Kidney (tissue), 14 donors: ENCODE measurements around the gene ZNRF3. TPM values are rescaled to one million over a fixed set of nuclear protein-coding genes. Genes with fewer than 3 reads are reported as not detected.

Experiments
- DNase-seq, 5 donors: peaks; one replicate each; pipeline ENCODE4 v3.0.0-alpha.2; 2013 to 2020
- FAIRE-seq: peaks from 2 replicates; lab custom pipeline; 2012; peaks lifted over from hg19 to GRCh38; lab: Jason Lieb, UNC
- H3K27ac ChIP-seq, 2 donors: one replicate each; pipeline ENCODE4 v1.7.0; 2013; ENCODE audit warnings: low read depth in 2 of 2, low read length in 2 of 2, inconsistent platforms in 1 of 2
- H3K27me3 ChIP-seq: one replicate; pipeline ENCODE4 v1.7.1; 2013; ENCODE audit warnings: low read length, inconsistent platforms; ENCODE audit not compliant: control insufficient read depth, insufficient read depth
- H3K36me3 ChIP-seq, 3 donors: one replicate each; pipeline versions ENCODE4 v1.7.0 to v1.7.1; 2013; ENCODE audit warnings: low read length in 3 of 3, control low read depth in 1 of 3, inconsistent platforms in 1 of 3; ENCODE audit not compliant: insufficient read depth in 3 of 3, control insufficient read depth in 2 of 3
- H3K4me1 ChIP-seq, 3 donors: one replicate each; pipeline versions ENCODE4 v1.7.0 to v1.7.1; 2013; ENCODE audit warnings: low read length in 3 of 3, inconsistent platforms in 1 of 3, low read depth in 1 of 3; ENCODE audit not compliant: control insufficient read depth in 2 of 3, insufficient read depth in 2 of 3
- H3K4me3 ChIP-seq, 3 donors: one replicate each; pipeline versions ENCODE4 v1.7.0 to v1.8.1; 2013; ENCODE audit warnings: low read length in 3 of 3, control low read depth in 1 of 3, inconsistent platforms in 1 of 3
- H3K9ac ChIP-seq, 3 donors: one replicate each; pipeline versions ENCODE4 v1.7.0 to v1.7.1; 2013; ENCODE audit warnings: low read length in 3 of 3, control low read depth in 1 of 3, inconsistent platforms in 1 of 3
- H3K9me3 ChIP-seq, 3 donors: one replicate each; pipeline versions ENCODE4 v1.7.0 to v1.7.1; 2013; ENCODE audit warnings: low read length in 3 of 3, control low read depth in 1 of 3, inconsistent platforms in 1 of 3; ENCODE audit not compliant: control insufficient read depth in 2 of 3, insufficient read depth in 1 of 3
- intact Hi-C: fragments of 100-400 bp; cut with DNase I; formaldehyde crosslinking; loops from one replicate; pipeline ENCODE4 v1.11.1; 2022
- polyA plus RNA-seq: library from polyadenylated mRNA; stranded (reverse); fragments of 350-450 nt; fragmentation: Illumina TruSeq; extraction: RNeasy Lipid Tissue Mini Kit (QIAGEN cat#74804); gene quantifications from one replicate; pipeline ENCODE4 v1.2.3, GENCODE V29; 2014; ENCODE audit warnings: low read depth, low replicate concordance; ENCODE audit not compliant: insufficient read depth
- total RNA-seq: library from RNA; stranded (reverse); fragmentation: NEBNext Ultra II Directional; extraction: Animal tissue kit (Norgen Biotek cat#: 25700); gene quantifications from one replicate; pipeline ENCODE4 v1.2.1, GENCODE V29; 2021
- TF ChIP-seq, protein P1 (sequence below): IDR thresholded peaks from 3 replicates; pipeline ENCODE4 v1.5.1; 2012; ENCODE audit warnings: mild to moderate bottlenecking, moderate library complexity, borderline replicate concordance; ENCODE audit not compliant: insufficient read depth; ENCODE audit errors: extremely low read depth
- donor health status: control.
- donor health status: control.
- donor health status: control.
- donor health status: control.
- donor health status: control.
- donor health status: DM: yes; HTN: yes; CAD: no.
- donor health status: Normal renal cell carcinoma (clear cell type).

The ZNRF3 gene
- total and polyA plus RNA-seq, 2 donors from 2014 or later, result 6.8 to 24.4 TPM

DNA sequence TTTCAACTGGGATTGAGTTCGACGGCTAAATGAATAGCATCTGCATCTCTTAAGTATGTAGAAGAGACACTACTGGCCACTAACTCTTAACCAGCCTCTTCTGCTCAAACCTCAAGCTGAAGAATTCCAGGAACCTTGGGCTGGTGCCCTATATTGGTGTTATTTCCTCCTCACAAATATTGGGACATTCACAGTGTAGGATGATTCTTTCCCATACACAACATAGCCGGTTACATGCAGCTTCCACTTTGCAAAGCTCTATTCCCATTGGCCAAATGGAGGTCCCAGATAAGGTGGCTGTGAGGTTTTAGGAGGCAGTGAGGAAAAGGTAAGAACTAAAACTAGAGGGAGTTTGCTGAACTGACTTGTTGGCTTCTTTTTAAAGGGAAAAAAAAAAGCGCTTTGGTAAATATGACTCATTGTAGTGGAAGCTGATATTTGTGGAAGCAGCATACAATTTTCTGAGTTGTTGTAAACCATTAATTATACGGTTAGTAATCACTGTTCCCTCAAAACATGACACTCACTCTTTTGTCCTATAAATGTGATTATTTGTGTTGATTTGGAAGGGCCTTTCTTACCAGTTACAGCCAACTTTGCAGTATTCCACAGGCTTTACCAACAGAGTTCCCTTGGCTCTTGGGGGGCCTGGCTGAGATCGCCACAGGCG, 160.7 kb downstream of the ZNRF3 start:
- no peaks in the 10 kb centered on the region for H3K27me3 ChIP-seq
- DNase-seq (no peak), FAIRE-seq (no peak)
- H3K4me3 ChIP-seq, result no peak overlapping the region
- peaks cover 4 to 46% (median 25%) of the 10 kb centered on the region in 3 donors for H3K36me3 ChIP-seq
- no peak overlapping the region for H3K27ac ChIP-seq
- TF ChIP-seq, protein P1, sequence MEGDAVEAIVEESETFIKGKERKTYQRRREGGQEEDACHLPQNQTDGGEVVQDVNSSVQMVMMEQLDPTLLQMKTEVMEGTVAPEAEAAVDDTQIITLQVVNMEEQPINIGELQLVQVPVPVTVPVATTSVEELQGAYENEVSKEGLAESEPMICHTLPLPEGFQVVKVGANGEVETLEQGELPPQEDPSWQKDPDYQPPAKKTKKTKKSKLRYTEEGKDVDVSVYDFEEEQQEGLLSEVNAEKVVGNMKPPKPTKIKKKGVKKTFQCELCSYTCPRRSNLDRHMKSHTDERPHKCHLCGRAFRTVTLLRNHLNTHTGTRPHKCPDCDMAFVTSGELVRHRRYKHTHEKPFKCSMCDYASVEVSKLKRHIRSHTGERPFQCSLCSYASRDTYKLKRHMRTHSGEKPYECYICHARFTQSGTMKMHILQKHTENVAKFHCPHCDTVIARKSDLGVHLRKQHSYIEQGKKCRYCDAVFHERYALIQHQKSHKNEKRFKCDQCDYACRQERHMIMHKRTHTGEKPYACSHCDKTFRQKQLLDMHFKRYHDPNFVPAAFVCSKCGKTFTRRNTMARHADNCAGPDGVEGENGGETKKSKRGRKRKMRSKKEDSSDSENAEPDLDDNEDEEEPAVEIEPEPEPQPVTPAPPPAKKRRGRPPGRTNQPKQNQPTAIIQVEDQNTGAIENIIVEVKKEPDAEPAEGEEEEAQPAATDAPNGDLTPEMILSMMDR, result no peak
- H3K4me1 ChIP-seq, result peaks cover 0 to 4% (median 3%) of the 10 kb centered on the region in 3 donors
- H3K9me3 ChIP-seq, result no peaks in the 10 kb centered on the region
- H3K9ac ChIP-seq, result no peak overlapping the region
- intact Hi-C loops, result loop anchor here (5.0 kb wide), 1 partner anchor 187 kb away; no protein-coding TSS in a partner anchor

- FAIRE-seq (no peak), DNase-seq (no peak)
- H3K27ac ChIP-seq, result no peak overlapping the region
- peaks cover 4 to 48% (median 25%) of the 10 kb centered on the region in 3 donors for H3K36me3 ChIP-seq
- H3K27me3 ChIP-seq, result no peaks in the 10 kb centered on the region
- H3K4me3 ChIP-seq, result no peak overlapping the region
- H3K4me1 ChIP-seq, result peaks cover 0 to 4% (median 0%) of the 10 kb centered on the region in 3 donors
- TF ChIP-seq, protein P1, result no peak
- no peak overlapping the region for H3K9ac ChIP-seq
- no peaks in the 10 kb centered on the region for H3K9me3 ChIP-seq
- intact Hi-C loops, result loop anchor here (5.0 kb wide), 1 partner anchor 187 kb away; no protein-coding TSS in a partner anchor
These were observed 161.3 kb downstream of the ZNRF3 start for GRCh38 chr22:29044657-29045176.

- Histone ChIP-seq H3K36me3 (peaks cover 4 to 47% (median 24%) of the 10 kb centered on the region in 3 donors), H3K27ac (no peak overlapping the region), H3K27me3 (no peaks in the 10 kb centered on the region), H3K9ac (no peak overlapping the region), H3K9me3 (no peaks in the 10 kb centered on the region), H3K4me1 (no peaks in the 10 kb centered on the region), H3K4me3 (no peak overlapping the region)
- intact Hi-C loops, result no loop called here
- no peak for FAIRE-seq
- no peak for DNase-seq
- TF ChIP-seq, protein P1, result no peak
These were observed 165.7 kb downstream of the ZNRF3 start for GRCh38 chr22:29048822-29049654.
